Pancreas (tissue), 10 donors: ENCODE data around the gene ZNF385C. TPM values are rescaled to one million over a fixed set of nuclear protein-coding genes. Genes with fewer than 3 reads are reported as not detected.
A peak's percentile ranks its signal among the peaks of the same experiment; 100 is the strongest.
"Not testable (repeated sequence)": the region's sequence is repeated elsewhere in the genome, so short reads cannot be mapped to it uniquely, and the experiment has no call there.

Experiments
- ATAC-seq, 4 donors: fragments of 200-7000 bp; cut with Tn5 transposase; one replicate each; pipeline versions ENCODE4 v1.8.0 to v1.9.1; 2020; ENCODE audit warnings: mild to moderate bottlenecking in 4 of 4, moderate library complexity in 4 of 4
- DNase-seq, 6 donors: peaks; one replicate each; pipeline ENCODE4 v3.0.0-alpha.2; 2020
- FAIRE-seq: peaks from 2 replicates; lab custom pipeline; 2012; peaks lifted over from hg19 to GRCh38; lab: Jason Lieb, UNC
- H3K27ac ChIP-seq, 4 donors: fragments of 200-600 bp; sonication (generic); 1 replicate in 3 of 4; 2 replicates in 1 of 4; pipeline versions ENCODE4 v1.5.0 to v1.8.0; 2020
- H3K27me3 ChIP-seq, 4 donors: fragments of 200-600 bp; one replicate each; pipeline ENCODE4 v1.8.0; 2021
- H3K36me3 ChIP-seq, 3 donors: fragments of 200-600 bp; sonication (generic) in 1 of 3; one replicate each; pipeline versions ENCODE4 v1.5.0 to v1.8.0; 2020 to 2021
- H3K4me1 ChIP-seq, 3 donors: fragments of 200-600 bp; one replicate each; pipeline ENCODE4 v1.8.0; 2021
- H3K4me3 ChIP-seq, 4 donors: fragments of 200-600 bp; sonication (generic) in 2 of 4; one replicate each; pipeline versions ENCODE4 v1.5.0 to v1.8.0; 2020 to 2021
- H3K9me3 ChIP-seq, 4 donors: fragments of 200-600 bp; one replicate each; pipeline ENCODE4 v1.8.0; 2021
- CTCF ChIP-seq, 4 donors: fragments of 200-600 bp; sonication (generic) in 3 of 4; IDR thresholded peaks; one replicate each; pipeline versions ENCODE4 v1.5.0 to v1.8.0; 2021; ENCODE audit warnings: antibody characterized with exemption in 4 of 4
- WGBS, 2 donors: extraction: QIAGEN DNeasy Blood & Tissue Kit; methylation state at CpG; one replicate each; pipeline ENCODE4 v1.1.7; 2013; 5-methylcytosine and 5-hydroxymethylcytosine counted together
- intact Hi-C, 3 donors: fragments of 100-400 bp; cut with DNase I; formaldehyde crosslinking; loops; one replicate each; pipeline versions ENCODE4 v1.11.1 to v1.14.2; 2022
- polyA plus RNA-seq, 2 donors: library from polyadenylated mRNA; stranded (reverse); fragments of 200-250 nt; gene quantifications; one replicate each; pipeline ENCODE4 v1.2.3, GENCODE V29; 2013
- total RNA-seq, 6 donors: library from RNA; stranded (reverse); fragmentation: NEBNext Ultra II Directional in 4 of 6; extraction: Animal tissue kit (Norgen Biotek cat#: 25700) in 4 of 6; gene quantifications; one replicate each; pipeline versions ENCODE4 v1.2.1 to v1.2.4, GENCODE V29; 2021 to 2023
- donor health status: healthy with polysubstance abuse.
- donor health status: DM: no; HTN: no; CAD: no; lungs with moderate emphysema.
- donor health status: DM: no; HTN: no; CAD: no.
- donor health status: control.
- donor health status: control.
- donor health status: Bipolar disorder and iron deficiency.
- donor health status: DM: yes; HTN: yes; CAD: no.
- donor health status: DM: no; HTN: no; CAD: no.
- donor health status: DM: no; HTN: no; CAD: no.
- donor health status: DM: yes; HTN: yes; CAD: no.

Gene ZNF385C
- total and polyA plus RNA-seq, 8 donors, result 0.67 to 2.6 (median 1.6) TPM

GRCh38 chr17:42016941-42017865 is 81.1 kb downstream of the ZNF385C start, which contains the start of gene DNAJC7:
TSS of gene DNAJC7 (minus strand) at chr17:42017439. CDS start at chr17:42017416, 23 bp downstream.
- peak; percentile 92 to 96 (median 93) for ATAC-seq
- Histone ChIP-seq H3K27ac (peak within 1 kb of the TSS; percentile 79 to 91 (median 83)), H3K27me3 (no peaks in the 10 kb centered on the region), H3K36me3 (peaks cover 0 to 1% (median 0%) of the 10 kb centered on the region in 3 donors), H3K9me3 (no peaks in the 10 kb centered on the region), H3K4me1 (peaks cover 24 to 28% (median 24%) of the 10 kb centered on the region in 3 donors), H3K4me3 (peak within 1 kb of the TSS; percentile 68 to 94 (median 89))
- no peak for FAIRE-seq
- peak; percentile 87 to 97 (median 90) for DNase-seq
- no peak for TF ChIP-seq CTCF (IDR thresholded peaks at IDR 0.05)
- 0% methylated on average over 69 to 70 of the region's 70 CpGs for WGBS, 2 donors
- intact Hi-C loops, result no loop called here

- peak in 2 of 4 donors; percentile 2 to 11 for ATAC-seq
- TF ChIP-seq CTCF (IDR thresholded peaks at IDR 0.05), result no peak
- Histone ChIP-seq H3K4me3 (peak overlapping the region; percentile 68 to 94 (median 89)), H3K27me3 (no peaks in the 10 kb centered on the region), H3K9me3 (no peaks in the 10 kb centered on the region), H3K36me3 (no peaks in the 10 kb centered on the region), H3K27ac (peak overlapping the region; percentile 79 to 91 (median 83)), H3K4me1 (peaks cover 24 to 27% (median 24%) of the 10 kb centered on the region in 3 donors)
- no peak for FAIRE-seq
- DNase-seq, result no peak
- WGBS, 2 donors, result 1 to 3% methylated on average over 12 of the region's 12 CpGs
- intact Hi-C loops, result no loop called here
Observed at GRCh38 chr17:42016411-42016831, 81.9 kb downstream of the ZNF385C start.

GRCh38 chr17:42013740-42014139 is 84.5 kb downstream of the ZNF385C start:
- H3K27me3 ChIP-seq, FAIRE-seq, intact Hi-C loops, H3K9me3 ChIP-seq, H3K27ac ChIP-seq, H3K4me3 ChIP-seq, DNase-seq, H3K36me3 ChIP-seq, ATAC-seq: not testable (repeated sequence)
- WGBS, 2 donors, result 78 to 80% methylated on average over 12 of the region's 12 CpGs
- peaks cover 14 to 17% (median 15%) of the 10 kb centered on the region in 3 donors for H3K4me1 ChIP-seq

- WGBS, 2 donors, result 82 to 88% methylated on average over 4 of the region's 4 CpGs
- H3K36me3 ChIP-seq, FAIRE-seq: not testable (repeated sequence)
Observed at GRCh38 chr17:42012363-42012762, 85.9 kb downstream of the ZNF385C start.

GRCh38 chr17:42010898-42011516 is 87.3 kb downstream of the ZNF385C start:
- Histone ChIP-seq H3K36me3 (no peaks in the 10 kb centered on the region), H3K4me3 (no peak overlapping the region), H3K27ac (no peak overlapping the region), H3K9me3 (no peaks in the 10 kb centered on the region), H3K27me3 (no peaks in the 10 kb centered on the region), H3K4me1 (peaks cover 5 to 11% (median 8%) of the 10 kb centered on the region in 3 donors)
- WGBS, 2 donors, result 96% methylated on average over 3 of the region's 3 CpGs
- ATAC-seq (peak in 1 of 4 donors; percentile 26), DNase-seq (no peak), FAIRE-seq (no peak)
- intact Hi-C loops, result no loop called here
- TF ChIP-seq CTCF (IDR thresholded peaks at IDR 0.05), result no peak

More at GRCh38 chr17:42012363-42012762, 85.9 kb downstream of the ZNF385C start:
- H3K4me1 ChIP-seq, result peaks cover 7 to 12% (median 10%) of the 10 kb centered on the region in 3 donors
- H3K4me3 ChIP-seq, intact Hi-C loops, DNase-seq, H3K9me3 ChIP-seq, ATAC-seq, H3K27me3 ChIP-seq, H3K27ac ChIP-seq: not testable (repeated sequence)

- WGBS, 2 donors, result 64 to 78% methylated on average over 9 of the region's 9 CpGs
Observed at GRCh38 chr17:42010266-42010680, 88.0 kb downstream of the ZNF385C start.

More at GRCh38 chr17:42010266-42010680, 88.0 kb downstream of the ZNF385C start:
- H3K4me3 ChIP-seq, H3K27me3 ChIP-seq, H3K9me3 ChIP-seq, DNase-seq, FAIRE-seq, H3K36me3 ChIP-seq, intact Hi-C loops, H3K4me1 ChIP-seq, H3K27ac ChIP-seq: not testable (repeated sequence)
- ATAC-seq, result peak in 2 of 4 donors; percentile 9 to 36
